IMR-90 (cell line): ENCODE measurements around the gene CHMP1A. TPM values are rescaled to one million over a fixed set of nuclear protein-coding genes. Genes with fewer than 3 reads are reported as not detected.

ENCODE experiments used
- ATAC-seq: fragments of 200-7000 bp; cut with Tn5 transposase; 2 replicates; pipeline ENCODE4 v1.9.1; 2020; ENCODE audit warnings: low read depth, mild to moderate bottlenecking, moderate library complexity
- BruUV-seq: library from RNA; stranded (reverse); fragments of 400-500 nt; replicated peaks from 2 replicates; lab custom pipeline; 2021; lab: Mats Ljungman, UMichigan
- CTCF ChIA-PET: fragments of 300-600 bp; formaldehyde crosslinking; extraction: SDS; loops from one replicate; lab custom pipeline; 2021; ENCODE audit warnings: antibody characterized with exemption; lab: Yijun Ruan, JAX
- POLR2A ChIA-PET: fragments of 300-600 bp; sonication (Branson Sonifier 250); formaldehyde crosslinking; loops from one replicate; lab custom pipeline; 2022; ENCODE audit warnings: antibody characterized with exemption; ENCODE audit not compliant: unreplicated experiment; lab: Charles Lee
- DNase-seq: peaks from one replicate; pipeline ENCODE4 v3.0.0; 2013
- H2AFZ ChIP-seq: replicated peaks from 2 replicates; pipeline ENCODE3; 2013; ENCODE audit warnings: low read length, mild to moderate bottlenecking; ENCODE audit not compliant: poor library complexity
- H2AK5ac ChIP-seq: 2 replicates; pipeline ENCODE4 v1.6.1; 2013; ENCODE audit warnings: low read depth, low read length, inconsistent platforms
- H2AK9ac ChIP-seq: replicated peaks from 2 replicates; pipeline ENCODE3; 2013; ENCODE audit warnings: mild to moderate bottlenecking, low read depth, low read length, moderate library complexity; ENCODE audit not compliant: poor library complexity
- H2BK120ac ChIP-seq: 2 replicates; pipeline ENCODE4 v1.6.1; 2013; ENCODE audit warnings: low read depth, low read length, inconsistent platforms
- H2BK15ac ChIP-seq: 3 replicates; pipeline ENCODE4 v1.6.1; 2013; ENCODE audit warnings: low read depth, low read length, inconsistent platforms
- H2BK20ac ChIP-seq: 2 replicates; pipeline ENCODE4 v1.6.1; 2013; ENCODE audit warnings: low read depth, mild to moderate bottlenecking, inconsistent platforms, low read length, moderate library complexity
- H2BK5ac ChIP-seq: 2 replicates; pipeline ENCODE4 v1.6.1; 2013; ENCODE audit warnings: mild to moderate bottlenecking, low read depth, low read length, inconsistent platforms; ENCODE audit not compliant: poor library complexity, severe bottlenecking
- H3K14ac ChIP-seq: replicated peaks from 2 replicates; pipeline ENCODE4 v1.6.1; 2013; ENCODE audit warnings: low read depth, low read length, inconsistent platforms
- H3K18ac ChIP-seq: 2 replicates; pipeline ENCODE4 v1.6.1; 2013; ENCODE audit warnings: low read depth, low read length, control low read depth
- H3K23ac ChIP-seq: 2 replicates; pipeline ENCODE4 v1.6.1; 2013; ENCODE audit warnings: low read depth, low read length, inconsistent platforms
- H3K27ac ChIP-seq: 2 replicates; pipeline ENCODE4 v1.5.1; 2013; ENCODE audit warnings: mild to moderate bottlenecking, control low read depth, low read length; ENCODE audit not compliant: insufficient read depth
- H3K27me3 ChIP-seq: 2 replicates; pipeline ENCODE4 v1.6.1; 2013; ENCODE audit warnings: low read length; ENCODE audit not compliant: control insufficient read depth, insufficient read depth
- H3K36me3 ChIP-seq: 2 replicates; pipeline ENCODE4 v1.6.1; 2013; ENCODE audit warnings: low read length, mixed read lengths; ENCODE audit not compliant: control insufficient read depth, insufficient read depth
- H3K4ac ChIP-seq: 2 replicates; pipeline ENCODE4 v1.6.1; 2013; ENCODE audit warnings: low read depth, low read length, inconsistent platforms
- H3K4me1 ChIP-seq: 2 replicates; pipeline ENCODE4 v1.6.1; 2013; ENCODE audit warnings: low read length, mixed read lengths; ENCODE audit not compliant: control insufficient read depth, insufficient read depth
- H3K4me2 ChIP-seq: 2 replicates; pipeline ENCODE4 v1.6.1; 2013; ENCODE audit warnings: low read depth, mild to moderate bottlenecking, control low read depth, low read length, moderate library complexity
- H3K4me3 ChIP-seq: 2 replicates; pipeline ENCODE4 v1.5.1; 2013; ENCODE audit warnings: low read depth, mild to moderate bottlenecking, control low read depth, low read length, moderate library complexity; ENCODE audit not compliant: insufficient read depth
- H3K56ac ChIP-seq: 2 replicates; pipeline ENCODE4 v1.6.1; 2013; ENCODE audit warnings: low read length, inconsistent platforms; ENCODE audit not compliant: insufficient read depth; ENCODE audit errors: extremely low read depth
- H3K79me1 ChIP-seq, 2 experiments: 2 replicates each; pipeline ENCODE4 v1.6.1; 2013; ENCODE audit warnings: low read length in 2 of 2, inconsistent platforms in 1 of 2, low read depth in 1 of 2
- H3K9ac ChIP-seq: 2 replicates; pipeline ENCODE4 v1.6.1; 2013; ENCODE audit warnings: low read depth, low read length, control low read depth
- H3K9me1 ChIP-seq: 2 replicates; pipeline ENCODE4 v1.6.1; 2013; ENCODE audit warnings: low read length, inconsistent platforms; ENCODE audit not compliant: insufficient read depth
- H3K9me3 ChIP-seq: 2 replicates; pipeline ENCODE4 v1.6.1; 2013; ENCODE audit warnings: low read length; ENCODE audit not compliant: control insufficient read depth, insufficient read depth
- H4K20me1 ChIP-seq: 2 replicates; pipeline ENCODE4 v1.6.1; 2013; ENCODE audit warnings: low read length, inconsistent platforms; ENCODE audit not compliant: insufficient read depth
- H4K5ac ChIP-seq: 2 replicates; pipeline ENCODE4 v1.6.1; 2013; ENCODE audit warnings: mild to moderate bottlenecking, low read depth, low read length, control low read depth
- H4K8ac ChIP-seq, 2 experiments: 2 replicates each; pipeline ENCODE4 v1.6.1; 2013; ENCODE audit warnings: low read depth in 2 of 2, low read length in 2 of 2, control low read depth in 1 of 2, inconsistent platforms in 1 of 2
- H4K91ac ChIP-seq: 2 replicates; pipeline ENCODE4 v1.6.1; 2013; ENCODE audit warnings: low read depth, low read length, inconsistent platforms; ENCODE audit not compliant: insufficient read depth
- BHLHE40 ChIP-seq: fragments of 150-350 bp; IDR thresholded peaks from 2 replicates; pipeline ENCODE4 v1.6.1; 2016; ENCODE audit warnings: mild to moderate bottlenecking, low read depth, low read length
- CEBPB ChIP-seq: IDR thresholded peaks from 2 replicates; pipeline ENCODE4 v1.6.1; 2012; ENCODE audit warnings: low read depth, low read length, improper control_type of control experiment
- CHD1 ChIP-seq: IDR thresholded peaks from 2 replicates; pipeline ENCODE4 v1.6.1; 2012; ENCODE audit warnings: low read depth, low read length, improper control_type of control experiment
- FOS ChIP-seq: fragments of 150-350 bp; IDR thresholded peaks from 2 replicates; pipeline ENCODE4 v1.6.1; 2016; ENCODE audit warnings: low read depth, low read length
- MAFK ChIP-seq: IDR thresholded peaks from 2 replicates; pipeline ENCODE4 v1.6.1; 2012; ENCODE audit warnings: low read depth, low read length, improper control_type of control experiment
- MXI1 ChIP-seq: IDR thresholded peaks from 2 replicates; pipeline ENCODE4 v1.6.1; 2012; ENCODE audit warnings: low read depth, mild to moderate bottlenecking, low read length, moderate library complexity, borderline replicate concordance
- NFE2L2 ChIP-seq: fragments of 150-350 bp; IDR thresholded peaks from 2 replicates; pipeline ENCODE4 v1.6.1; 2016; ENCODE audit warnings: low read depth, mild to moderate bottlenecking, low read length
- POLR2A ChIP-seq: IDR thresholded peaks from 2 replicates; pipeline ENCODE4 v1.6.1; 2012; ENCODE audit warnings: mild to moderate bottlenecking, low read depth, low read length
- RAD21 ChIP-seq: IDR thresholded peaks from 2 replicates; pipeline ENCODE4 v1.6.1; 2012; ENCODE audit warnings: low read length, improper control_type of control experiment
- RCOR1 ChIP-seq: IDR thresholded peaks from 2 replicates; pipeline ENCODE4 v1.6.1; 2012; ENCODE audit warnings: mild to moderate bottlenecking, low read length, improper control_type of control experiment; ENCODE audit not compliant: insufficient replicate concordance
- RFX5 ChIP-seq: IDR thresholded peaks from 2 replicates; pipeline ENCODE4 v1.8.0; 2012; ENCODE audit warnings: low read depth, mild to moderate bottlenecking, low read length, moderate library complexity
- SMC3 ChIP-seq: fragments of 150-350 bp; IDR thresholded peaks from 2 replicates; pipeline ENCODE4 v1.6.1; 2016; ENCODE audit warnings: low read depth, mild to moderate bottlenecking, antibody characterized with exemption, low read length, moderate library complexity
- WGBS, 2 experiments: methylation state at CpG; one replicate each; pipeline versions ENCODE4 v1.1.5 to v1.1.7; 2013; ENCODE audit warnings: missing lambda C conversion rate in 2 of 2; ENCODE audit not compliant: insufficient read length in 1 of 2; ENCODE audit errors: extremely low coverage in 2 of 2; 5-methylcytosine and 5-hydroxymethylcytosine counted together
- dilution Hi-C: fragments of 300-500 bp; cut with HindIII; formaldehyde crosslinking; loops from one replicate; pipeline ENCODE4 v1.14.3; 2018; ENCODE audit warnings: low sequenced_read_pairs; ENCODE audit not compliant: unreplicated experiment
- in situ Hi-C: fragments of 300-500 bp; cut with MboI; formaldehyde crosslinking; loops from 3 replicates; pipeline ENCODE4 v1.14.3; 2019; ENCODE audit warnings: low sequenced_read_pairs, inconsistent platforms, mixed read lengths
- intact Hi-C: fragments of 100-400 bp; cut with micrococcal nuclease; formaldehyde crosslinking; loops from 2 replicates; pipeline ENCODE4 v1.10.0; 2022
- polyA plus RNA-seq, 3 experiments: library from polyadenylated mRNA; depleted of rRNA; stranded (reverse); fragments of >200 nt; gene quantifications; 2 replicates each; pipeline ENCODE4 v1.2.3, GENCODE V29; 2012; ENCODE audit warnings: low replicate concordance in 1 of 3
- total RNA-seq: library from RNA; depleted of rRNA; stranded (reverse); fragments of >200 nt; gene quantifications from 2 replicates; pipeline ENCODE4 v1.2.3, GENCODE V29; 2012
- TF ChIP-seq, protein P1 (sequence below): fragments of 150-350 bp; IDR thresholded peaks from 2 replicates; pipeline ENCODE4 v1.6.1; 2017; ENCODE audit warnings: mild to moderate bottlenecking, antibody characterized with exemption, low read length, low read depth
- TF ChIP-seq, protein P2 (sequence below): conservative IDR thresholded peaks from 2 replicates; pipeline ENCODE4 v1.5.1; 2012; ENCODE audit warnings: mild to moderate bottlenecking, low read depth, low read length, improper control_type of control experiment
- TF ChIP-seq, protein P3 (sequence below): fragments of 150-350 bp; IDR thresholded peaks from 2 replicates; pipeline ENCODE4 v1.6.1; 2016; ENCODE audit warnings: low read depth, mild to moderate bottlenecking, low read length, moderate library complexity, borderline replicate concordance

Gene CHMP1A
- total and polyA plus RNA-seq, 2 of the 4 experiments (the other 2 are of a cell fraction) = 97.3 to 99.8 TPM

DNA sequence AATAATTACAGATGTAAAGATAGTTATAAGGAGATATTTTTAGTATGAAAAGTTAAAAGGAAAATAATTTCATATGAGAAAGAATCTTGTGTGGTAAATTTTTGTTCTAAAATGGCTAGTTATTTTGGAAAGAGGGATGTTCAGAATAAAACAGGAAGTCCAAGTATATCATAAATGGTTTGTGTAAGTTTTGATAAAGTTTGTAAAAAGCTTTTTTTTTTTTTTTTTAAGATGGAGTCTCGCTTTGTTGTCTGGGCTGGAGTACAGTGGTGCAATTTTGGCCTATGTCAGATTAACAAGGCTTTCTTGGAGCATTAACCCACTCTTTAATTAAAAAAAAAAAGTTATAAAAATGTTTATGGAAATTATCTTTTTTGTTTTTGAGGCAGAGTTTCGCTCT lies 20.8 kb upstream of the CHMP1A start:
- Histone ChIP-seq H3K4me3 (no peak overlapping the region), H2BK120ac (no peak overlapping the region), H3K9ac (no peak overlapping the region), H2BK5ac (no peak overlapping the region), H3K4me2 (no peak overlapping the region), H3K79me1 (no peaks in the 10 kb centered on the region), H4K8ac (no peak overlapping the region), H2AK9ac (no peak overlapping the region), H3K36me3 (no peaks in the 10 kb centered on the region), H3K23ac (no peak overlapping the region), H3K27me3 (no peaks in the 10 kb centered on the region), H4K20me1 (no peaks in the 10 kb centered on the region), H4K5ac (no peak overlapping the region), H3K9me3 (peaks cover 9% of the 10 kb centered on the region), H3K9me1 (no peaks in the 10 kb centered on the region), H3K18ac (no peak overlapping the region), H3K4ac (no peak overlapping the region), H2AK5ac (no peak overlapping the region), H2AFZ (no peak overlapping the region), H3K4me1 (no peaks in the 10 kb centered on the region), H3K56ac (no peak overlapping the region), H2BK20ac (no peak overlapping the region), H3K27ac (no peak overlapping the region), H3K14ac (no peak overlapping the region), H2BK15ac (no peak overlapping the region), H4K91ac (no peak overlapping the region)
- no TSS peak for BruUV-seq
- in situ Hi-C loops = no loop called here
- intact Hi-C loops = no loop called here
- WGBS, 2 experiments = no CpG with 5 or more reads among the region's 2 CpGs
- CTCF ChIA-PET = no interaction called here
- no peak for ATAC-seq
- dilution Hi-C loops = no loop called here
- no peak for TF ChIP-seq RAD21
- TF ChIP-seq CEBPB = no peak
- no peak for TF ChIP-seq SMC3
- no peak for TF ChIP-seq MAFK
- TF ChIP-seq RCOR1 = no peak
- TF ChIP-seq NFE2L2 = no peak
- TF ChIP-seq, protein P1, sequence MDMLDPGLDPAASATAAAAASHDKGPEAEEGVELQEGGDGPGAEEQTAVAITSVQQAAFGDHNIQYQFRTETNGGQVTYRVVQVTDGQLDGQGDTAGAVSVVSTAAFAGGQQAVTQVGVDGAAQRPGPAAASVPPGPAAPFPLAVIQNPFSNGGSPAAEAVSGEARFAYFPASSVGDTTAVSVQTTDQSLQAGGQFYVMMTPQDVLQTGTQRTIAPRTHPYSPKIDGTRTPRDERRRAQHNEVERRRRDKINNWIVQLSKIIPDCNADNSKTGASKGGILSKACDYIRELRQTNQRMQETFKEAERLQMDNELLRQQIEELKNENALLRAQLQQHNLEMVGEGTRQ = no peak
- TF ChIP-seq MXI1 = no peak
- TF ChIP-seq POLR2A = no peak
- TF ChIP-seq, protein P2, sequence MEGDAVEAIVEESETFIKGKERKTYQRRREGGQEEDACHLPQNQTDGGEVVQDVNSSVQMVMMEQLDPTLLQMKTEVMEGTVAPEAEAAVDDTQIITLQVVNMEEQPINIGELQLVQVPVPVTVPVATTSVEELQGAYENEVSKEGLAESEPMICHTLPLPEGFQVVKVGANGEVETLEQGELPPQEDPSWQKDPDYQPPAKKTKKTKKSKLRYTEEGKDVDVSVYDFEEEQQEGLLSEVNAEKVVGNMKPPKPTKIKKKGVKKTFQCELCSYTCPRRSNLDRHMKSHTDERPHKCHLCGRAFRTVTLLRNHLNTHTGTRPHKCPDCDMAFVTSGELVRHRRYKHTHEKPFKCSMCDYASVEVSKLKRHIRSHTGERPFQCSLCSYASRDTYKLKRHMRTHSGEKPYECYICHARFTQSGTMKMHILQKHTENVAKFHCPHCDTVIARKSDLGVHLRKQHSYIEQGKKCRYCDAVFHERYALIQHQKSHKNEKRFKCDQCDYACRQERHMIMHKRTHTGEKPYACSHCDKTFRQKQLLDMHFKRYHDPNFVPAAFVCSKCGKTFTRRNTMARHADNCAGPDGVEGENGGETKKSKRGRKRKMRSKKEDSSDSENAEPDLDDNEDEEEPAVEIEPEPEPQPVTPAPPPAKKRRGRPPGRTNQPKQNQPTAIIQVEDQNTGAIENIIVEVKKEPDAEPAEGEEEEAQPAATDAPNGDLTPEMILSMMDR = no peak
- TF ChIP-seq FOS = no peak
- no peak for TF ChIP-seq CHD1
- TF ChIP-seq RFX5 = no peak
- TF ChIP-seq BHLHE40 = no peak
- TF ChIP-seq, protein P3, sequence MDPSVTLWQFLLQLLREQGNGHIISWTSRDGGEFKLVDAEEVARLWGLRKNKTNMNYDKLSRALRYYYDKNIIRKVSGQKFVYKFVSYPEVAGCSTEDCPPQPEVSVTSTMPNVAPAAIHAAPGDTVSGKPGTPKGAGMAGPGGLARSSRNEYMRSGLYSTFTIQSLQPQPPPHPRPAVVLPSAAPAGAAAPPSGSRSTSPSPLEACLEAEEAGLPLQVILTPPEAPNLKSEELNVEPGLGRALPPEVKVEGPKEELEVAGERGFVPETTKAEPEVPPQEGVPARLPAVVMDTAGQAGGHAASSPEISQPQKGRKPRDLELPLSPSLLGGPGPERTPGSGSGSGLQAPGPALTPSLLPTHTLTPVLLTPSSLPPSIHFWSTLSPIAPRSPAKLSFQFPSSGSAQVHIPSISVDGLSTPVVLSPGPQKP = no peak
- POLR2A ChIA-PET = interaction anchor here (0.6 kb wide), 1 partner anchor 35 kb away, joined by 4 read pairs; no protein-coding TSS in a partner anchor
- no peak for DNase-seq
